Panc1 (cell line): ENCODE measurements around the gene RNU5B-1. TPM values are rescaled to one million over a fixed set of nuclear protein-coding genes. Genes with fewer than 3 reads are reported as not detected.

Source experiments
- ATAC-seq: fragments of 200-7000 bp; cut with Tn5 transposase; 2 replicates; pipeline ENCODE4 v1.9.1; 2020; ENCODE audit warnings: mild to moderate bottlenecking, moderate library complexity
- BruUV-seq: library from RNA; stranded (reverse); fragments of 400-500 nt; replicated peaks from 2 replicates; lab custom pipeline; 2021; lab: Mats Ljungman, UMichigan
- CTCF ChIA-PET: fragments of 300-600 bp; sonication (Branson Sonifier 250); formaldehyde crosslinking; loops from one replicate; lab custom pipeline; 2022; ENCODE audit warnings: antibody characterized with exemption; lab: Charles Lee
- POLR2A ChIA-PET: fragments of 300-600 bp; sonication (Branson Sonifier 250); formaldehyde crosslinking; loops from one replicate; lab custom pipeline; 2022; ENCODE audit warnings: antibody characterized with exemption; lab: Charles Lee
- DNase-seq: peaks from one replicate; pipeline ENCODE4 v3.0.0-alpha.2; 2010; ENCODE audit warnings: low read depth, low spot score
- H3K27ac ChIP-seq: 2 replicates; pipeline ENCODE4 v1.5.1; 2011; ENCODE audit warnings: mild to moderate bottlenecking, low read length, inconsistent platforms
- H3K27me3 ChIP-seq: fragments of 200-500 bp; sonication (Bioruptor generic); 2 replicates; pipeline ENCODE4 v1.6.0; 2014; ENCODE audit warnings: low read length, inconsistent platforms; ENCODE audit not compliant: control insufficient read depth, insufficient read depth
- H3K36me3 ChIP-seq: fragments of 200-500 bp; sonication (Bioruptor generic); 2 replicates; pipeline ENCODE4 v1.5.1; 2014; ENCODE audit warnings: inconsistent platforms, mild to moderate bottlenecking, low read length, moderate library complexity; ENCODE audit not compliant: control insufficient read depth, insufficient read depth
- H3K4me1 ChIP-seq: 2 replicates; pipeline ENCODE4 v1.5.1; 2011; ENCODE audit warnings: inconsistent platforms, mild to moderate bottlenecking, low read length, moderate library complexity; ENCODE audit not compliant: control insufficient read depth, insufficient read depth
- H3K4me3 ChIP-seq, 2 experiments: 2 replicates each; pipeline ENCODE4 v1.5.1; 2011 to 2012; ENCODE audit warnings: low read depth in 2 of 2, low read length in 2 of 2, mild to moderate bottlenecking in 2 of 2, inconsistent platforms in 1 of 2, moderate library complexity in 1 of 2
- H3K9me3 ChIP-seq: fragments of 200-500 bp; sonication (Bioruptor generic); 2 replicates; pipeline ENCODE4 v1.5.1; 2014; ENCODE audit warnings: low read depth, mild to moderate bottlenecking, inconsistent platforms, low read length, moderate library complexity; ENCODE audit not compliant: control insufficient read depth, insufficient read depth
- POLR2AphosphoS5 ChIP-seq: IDR thresholded peaks from 2 replicates; pipeline ENCODE4 v1.6.1; 2012; ENCODE audit warnings: mild to moderate bottlenecking, low read depth, low read length, moderate library complexity
- SIN3A ChIP-seq: IDR thresholded peaks from 2 replicates; pipeline ENCODE4 v1.6.1; 2012; ENCODE audit warnings: low read depth, mild to moderate bottlenecking, low read length, moderate library complexity, borderline replicate concordance; ENCODE audit not compliant: insufficient read depth
- TCF7L2 ChIP-seq: IDR thresholded peaks from 2 replicates; pipeline ENCODE4 v1.6.1; 2011; ENCODE audit warnings: mild to moderate bottlenecking, low read depth, low read length, inconsistent platforms
- in situ Hi-C: cut with HindIII; loops from 2 replicates; pipeline ENCODE4 v1.10.0; 2016; ENCODE audit warnings: low sequenced_read_pairs, low pct_unique_long_range_greater_than_20kb
- intact Hi-C: fragments of 100-400 bp; cut with micrococcal nuclease; formaldehyde crosslinking; loops from one replicate; pipeline ENCODE4 v1.10.0; 2022; ENCODE audit not compliant: unreplicated experiment
- total RNA-seq: library from RNA; stranded (reverse); gene quantifications from one replicate; pipeline ENCODE4 v1.2.1, GENCODE V29; 2021; ENCODE audit not compliant: unreplicated experiment
- TF ChIP-seq, protein P1 (sequence below), 2 experiments: IDR thresholded peaks; 2 replicates each; pipeline ENCODE4 v1.6.1; 2011 to 2012; ENCODE audit warnings: low read depth in 2 of 2, control low read depth in 1 of 2, low read length in 1 of 2, mild to moderate bottlenecking in 1 of 2, moderate library complexity in 1 of 2; ENCODE audit not compliant: insufficient read depth in 1 of 2
- TF ChIP-seq, protein P2 (sequence below): fragments of 450-650 bp; IDR thresholded peaks from 2 replicates; pipeline ENCODE4 v1.5.1; 2017; ENCODE audit warnings: mild to moderate bottlenecking

RNU5B-1 gene
- total RNA-seq, 1 experiment from 2014 or later: not detected

DNA sequence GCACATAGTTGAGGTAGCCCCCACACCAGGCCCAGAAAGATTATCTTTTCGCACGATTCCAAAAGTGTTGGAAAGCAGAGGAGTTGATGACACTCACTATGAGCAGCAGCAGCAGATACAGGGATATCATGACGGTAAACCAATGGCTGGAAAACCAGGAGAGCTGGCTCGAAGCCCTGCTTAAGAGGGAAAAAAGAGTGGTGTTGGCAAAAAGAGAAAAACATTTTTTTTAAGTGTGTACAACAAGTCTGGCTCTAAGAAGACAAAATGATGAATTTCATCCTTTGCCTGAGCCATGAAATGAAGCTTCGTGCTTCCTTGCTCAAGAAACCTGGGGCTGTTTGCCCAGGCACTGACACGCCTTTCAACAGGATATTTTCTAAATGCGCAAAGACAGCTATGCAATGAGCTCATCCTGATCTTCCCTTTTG is 45.1 kb upstream of the RNU5B-1 start:
- Histone ChIP-seq H3K9me3 (no peaks in the 10 kb centered on the region), H3K36me3 (no peaks in the 10 kb centered on the region; the same call in 1 of the 2 replicates), H3K4me3 (no peak overlapping the region), H3K27me3 (no peaks in the 10 kb centered on the region), H3K4me1 (no peaks in the 10 kb centered on the region), H3K27ac (no peak overlapping the region)
- ATAC-seq: no peak
- ChIA-PET CTCF (no interaction called here), POLR2A (interaction anchor here (0.7 kb wide), 1 partner anchor 114 kb away, joined by 3 read pairs; no protein-coding TSS in a partner anchor)
- intact Hi-C loops: no loop called here
- in situ Hi-C loops: no loop called here
- BruUV-seq: no TSS peak
- TF ChIP-seq POLR2AphosphoS5 (no peak), SIN3A (no peak), TCF7L2 (no peak)
- TF ChIP-seq, protein P1, sequence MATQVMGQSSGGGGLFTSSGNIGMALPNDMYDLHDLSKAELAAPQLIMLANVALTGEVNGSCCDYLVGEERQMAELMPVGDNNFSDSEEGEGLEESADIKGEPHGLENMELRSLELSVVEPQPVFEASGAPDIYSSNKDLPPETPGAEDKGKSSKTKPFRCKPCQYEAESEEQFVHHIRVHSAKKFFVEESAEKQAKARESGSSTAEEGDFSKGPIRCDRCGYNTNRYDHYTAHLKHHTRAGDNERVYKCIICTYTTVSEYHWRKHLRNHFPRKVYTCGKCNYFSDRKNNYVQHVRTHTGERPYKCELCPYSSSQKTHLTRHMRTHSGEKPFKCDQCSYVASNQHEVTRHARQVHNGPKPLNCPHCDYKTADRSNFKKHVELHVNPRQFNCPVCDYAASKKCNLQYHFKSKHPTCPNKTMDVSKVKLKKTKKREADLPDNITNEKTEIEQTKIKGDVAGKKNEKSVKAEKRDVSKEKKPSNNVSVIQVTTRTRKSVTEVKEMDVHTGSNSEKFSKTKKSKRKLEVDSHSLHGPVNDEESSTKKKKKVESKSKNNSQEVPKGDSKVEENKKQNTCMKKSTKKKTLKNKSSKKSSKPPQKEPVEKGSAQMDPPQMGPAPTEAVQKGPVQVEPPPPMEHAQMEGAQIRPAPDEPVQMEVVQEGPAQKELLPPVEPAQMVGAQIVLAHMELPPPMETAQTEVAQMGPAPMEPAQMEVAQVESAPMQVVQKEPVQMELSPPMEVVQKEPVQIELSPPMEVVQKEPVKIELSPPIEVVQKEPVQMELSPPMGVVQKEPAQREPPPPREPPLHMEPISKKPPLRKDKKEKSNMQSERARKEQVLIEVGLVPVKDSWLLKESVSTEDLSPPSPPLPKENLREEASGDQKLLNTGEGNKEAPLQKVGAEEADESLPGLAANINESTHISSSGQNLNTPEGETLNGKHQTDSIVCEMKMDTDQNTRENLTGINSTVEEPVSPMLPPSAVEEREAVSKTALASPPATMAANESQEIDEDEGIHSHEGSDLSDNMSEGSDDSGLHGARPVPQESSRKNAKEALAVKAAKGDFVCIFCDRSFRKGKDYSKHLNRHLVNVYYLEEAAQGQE (IDR thresholded peaks at IDR 0.05; ENCODE audit: insufficient read depth in 1 of 2, low read depth in 2 of 2, low read length in 1 of 2): no peak
- TF ChIP-seq, protein P2, sequence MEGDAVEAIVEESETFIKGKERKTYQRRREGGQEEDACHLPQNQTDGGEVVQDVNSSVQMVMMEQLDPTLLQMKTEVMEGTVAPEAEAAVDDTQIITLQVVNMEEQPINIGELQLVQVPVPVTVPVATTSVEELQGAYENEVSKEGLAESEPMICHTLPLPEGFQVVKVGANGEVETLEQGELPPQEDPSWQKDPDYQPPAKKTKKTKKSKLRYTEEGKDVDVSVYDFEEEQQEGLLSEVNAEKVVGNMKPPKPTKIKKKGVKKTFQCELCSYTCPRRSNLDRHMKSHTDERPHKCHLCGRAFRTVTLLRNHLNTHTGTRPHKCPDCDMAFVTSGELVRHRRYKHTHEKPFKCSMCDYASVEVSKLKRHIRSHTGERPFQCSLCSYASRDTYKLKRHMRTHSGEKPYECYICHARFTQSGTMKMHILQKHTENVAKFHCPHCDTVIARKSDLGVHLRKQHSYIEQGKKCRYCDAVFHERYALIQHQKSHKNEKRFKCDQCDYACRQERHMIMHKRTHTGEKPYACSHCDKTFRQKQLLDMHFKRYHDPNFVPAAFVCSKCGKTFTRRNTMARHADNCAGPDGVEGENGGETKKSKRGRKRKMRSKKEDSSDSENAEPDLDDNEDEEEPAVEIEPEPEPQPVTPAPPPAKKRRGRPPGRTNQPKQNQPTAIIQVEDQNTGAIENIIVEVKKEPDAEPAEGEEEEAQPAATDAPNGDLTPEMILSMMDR: no peak
- no peak for DNase-seq

DNA sequence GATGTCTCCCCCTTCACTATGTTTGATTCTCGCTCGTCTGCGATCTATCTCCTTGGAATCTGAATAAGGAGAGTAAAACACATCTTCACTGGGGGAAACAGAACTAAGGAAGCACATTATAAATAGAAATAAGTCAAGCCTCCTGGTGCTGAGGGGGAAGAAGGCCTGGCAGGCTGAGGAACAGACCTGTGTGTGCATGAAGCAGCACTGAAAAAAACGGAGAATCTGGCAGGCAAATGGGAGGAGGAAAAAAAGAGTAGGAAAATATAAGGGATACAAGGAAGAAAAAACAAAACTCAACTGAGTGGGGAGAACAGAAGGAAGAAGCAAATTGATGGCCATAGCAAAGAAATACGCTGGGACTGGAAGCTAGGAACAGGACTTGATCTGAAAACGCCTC is 43.5 kb upstream of the RNU5B-1 start:
- H3K27me3 ChIP-seq: no peaks in the 10 kb centered on the region
- TF ChIP-seq TCF7L2 (no peak), SIN3A (no peak), POLR2AphosphoS5 (no peak)
- TF ChIP-seq, protein P2: no peak
- TF ChIP-seq, protein P1 (IDR thresholded peaks at IDR 0.05; ENCODE audit: insufficient read depth in 1 of 2, low read depth in 2 of 2, low read length in 1 of 2): no peak
- no peak for ATAC-seq
- H3K27ac ChIP-seq: no peak overlapping the region
- no peaks in the 10 kb centered on the region; the same call in 1 of the 2 replicates for H3K36me3 ChIP-seq
- no peak overlapping the region for H3K4me3 ChIP-seq
- in situ Hi-C loops: no loop called here
- BruUV-seq: no TSS peak
- DNase-seq: no peak
- ChIA-PET POLR2A (no interaction called here), CTCF (no interaction called here)
- intact Hi-C loops: no loop called here
- H3K9me3 ChIP-seq: no peaks in the 10 kb centered on the region
- H3K4me1 ChIP-seq: no peaks in the 10 kb centered on the region
